ENCODE results near the gene TEX38.

TEX38 gene

GRCh38 chr1:46681333-46682034 lies 9.8 kb downstream of the TEX38 start:
- Histone ChIP-seq H3K4me1 (ENCODE audit: control insufficient read depth, low read length) (no peaks in the 10 kb centered on the region), H3K36me3 (ENCODE audit: control insufficient read depth, low read length) (peaks cover 87% of the 10 kb centered on the region), H3K9me2 (replicated peaks; ENCODE audit: control insufficient read depth, low read length) (no peaks in the 10 kb centered on the region), H3K9me3 (ENCODE audit: control insufficient read depth, insufficient read depth, low read length) (no peaks in the 10 kb centered on the region), H3K4me2 (ENCODE audit: low read length) (no peak overlapping the region), H3K4me3 (ENCODE audit: low read length) (no peak overlapping the region), H4K20me1 (ENCODE audit: control insufficient read depth, insufficient read depth, low read depth, low read length) (no peaks in the 10 kb centered on the region), H3F3A (ENCODE audit: control insufficient read depth, insufficient read depth) (no peaks in the 10 kb centered on the region), H3K27ac (ENCODE audit: low read depth, low read length) (no peak overlapping the region), H3K27me3 (ENCODE audit: control insufficient read depth, low read length) (no peaks in the 10 kb centered on the region), H3K79me2 (ENCODE audit: control insufficient read depth, low read length) (no peaks in the 10 kb centered on the region)
- TF ChIP-seq EZH2phosphoT487 (IDR thresholded peaks at IDR 0.05; ENCODE audit: borderline replicate concordance, low read length) (no peak), CTCF (IDR thresholded peaks at IDR 0.05; ENCODE audit: low read depth, low read length, poor library complexity, severe bottlenecking) (no peak)

- Histone ChIP-seq H3F3A (ENCODE audit: control insufficient read depth, insufficient read depth) (no peaks in the 10 kb centered on the region), H3K36me3 (ENCODE audit: control insufficient read depth, low read length) (peaks cover 90% of the 10 kb centered on the region), H3K27ac (ENCODE audit: low read depth, low read length) (no peak overlapping the region), H3K9me2 (replicated peaks; ENCODE audit: control insufficient read depth, low read length) (no peaks in the 10 kb centered on the region), H3K4me3 (ENCODE audit: low read length) (no peak overlapping the region), H4K20me1 (ENCODE audit: control insufficient read depth, insufficient read depth, low read depth, low read length) (no peaks in the 10 kb centered on the region), H3K27me3 (ENCODE audit: control insufficient read depth, low read length) (no peaks in the 10 kb centered on the region), H3K9me3 (ENCODE audit: control insufficient read depth, insufficient read depth, low read length) (no peaks in the 10 kb centered on the region), H3K79me2 (ENCODE audit: control insufficient read depth, low read length) (no peaks in the 10 kb centered on the region), H3K4me2 (ENCODE audit: low read length) (no peak overlapping the region), H3K4me1 (ENCODE audit: control insufficient read depth, low read length) (no peaks in the 10 kb centered on the region)
- no peak for TF ChIP-seq EZH2phosphoT487 (IDR thresholded peaks at IDR 0.05; ENCODE audit: borderline replicate concordance, low read length)
- TF ChIP-seq CTCF (IDR thresholded peaks at IDR 0.05; ENCODE audit: low read depth, low read length, poor library complexity, severe bottlenecking), result no peak
Measured at GRCh38 chr1:46682064-46682463, 10.4 kb downstream of the TEX38 start.

GRCh38 chr1:46684670-46685069 lies 13.0 kb downstream of the TEX38 start:
- H3K36me3 ChIP-seq (ENCODE audit: control insufficient read depth, low read length), result peaks cover 97% of the 10 kb centered on the region
- no peaks in the 10 kb centered on the region for H3K79me2 ChIP-seq (ENCODE audit: control insufficient read depth, low read length)
- no peaks in the 10 kb centered on the region for H3K9me3 ChIP-seq (ENCODE audit: control insufficient read depth, insufficient read depth, low read length)
- H3K4me2 ChIP-seq (ENCODE audit: low read length), result no peak overlapping the region
- H3K4me1 ChIP-seq (ENCODE audit: control insufficient read depth, low read length), result no peaks in the 10 kb centered on the region
- no peak overlapping the region for H3K4me3 ChIP-seq (ENCODE audit: low read length)
- H3K27me3 ChIP-seq (ENCODE audit: control insufficient read depth, low read length), result no peaks in the 10 kb centered on the region
- no peaks in the 10 kb centered on the region for H4K20me1 ChIP-seq (ENCODE audit: control insufficient read depth, insufficient read depth, low read depth, low read length)
- H3F3A ChIP-seq (ENCODE audit: control insufficient read depth, insufficient read depth), result no peaks in the 10 kb centered on the region
- no peaks in the 10 kb centered on the region for H3K9me2 ChIP-seq (replicated peaks; ENCODE audit: control insufficient read depth, low read length)
- no peak overlapping the region for H3K27ac ChIP-seq (ENCODE audit: low read depth, low read length)
- TF ChIP-seq CTCF (IDR thresholded peaks at IDR 0.05; ENCODE audit: low read depth, low read length, poor library complexity, severe bottlenecking), result no peak
- no peak for TF ChIP-seq EZH2phosphoT487 (IDR thresholded peaks at IDR 0.05; ENCODE audit: borderline replicate concordance, low read length)
